Neural cell (in vitro differentiated cells): ENCODE measurements around the gene USP6NL. TPM values are rescaled to one million over a fixed set of nuclear protein-coding genes. Genes with fewer than 3 reads are reported as not detected.

Source experiments
- H2AFZ ChIP-seq: fragments of 200-600, 300-800 bp; sonication (generic), shearing (Covaris generic); 2 replicates; pipeline ENCODE4 v1.6.0; 2014; ENCODE audit warnings: low read depth, mild to moderate bottlenecking, antibody characterized with exemption, low read length, moderate library complexity
- H3F3A ChIP-seq: fragments of 200-600 bp; shearing (Covaris generic); 2 replicates; pipeline ENCODE4 v1.6.1; 2016; ENCODE audit warnings: mild to moderate bottlenecking, moderate library complexity, mixed read lengths, antibody characterized with exemption, low read length; ENCODE audit not compliant: insufficient read depth, poor library complexity, severe bottlenecking
- H3K27ac ChIP-seq: fragments of 200-600, 300-800 bp; sonication (generic), shearing (Covaris generic); 2 replicates; pipeline ENCODE4 v1.5.1; 2014; ENCODE audit warnings: mild to moderate bottlenecking, low read length, moderate library complexity
- H3K27me3 ChIP-seq: fragments of 300-800, 200-600 bp; sonication (generic), shearing (Covaris generic); 2 replicates; pipeline ENCODE4 v1.6.0; 2014; ENCODE audit warnings: mild to moderate bottlenecking, low read depth, low read length, moderate library complexity; ENCODE audit not compliant: insufficient read depth
- H3K36me3 ChIP-seq: fragments of 300-800, 200-600 bp; sonication (generic), shearing (Covaris generic); 2 replicates; pipeline ENCODE4 v1.5.1; 2014; ENCODE audit warnings: mild to moderate bottlenecking, antibody characterized with exemption, low read length, moderate library complexity; ENCODE audit not compliant: insufficient read depth
- H3K4me2 ChIP-seq: fragments of 300-800, 200-600 bp; sonication (generic), shearing (Covaris generic); 2 replicates; pipeline ENCODE4 v1.6.0; 2014; ENCODE audit warnings: mild to moderate bottlenecking, low read length
- H3K4me3 ChIP-seq: fragments of 300-800, 200-600 bp; sonication (generic), shearing (Covaris generic); 2 replicates; pipeline ENCODE4 v1.5.1; 2014; ENCODE audit warnings: mild to moderate bottlenecking, low read length, moderate library complexity
- H3K79me2 ChIP-seq: fragments of 200-600 bp; shearing (Covaris generic); replicated peaks from 2 replicates; pipeline ENCODE4 v1.6.0; 2014; ENCODE audit warnings: mild to moderate bottlenecking, low read length, moderate library complexity; ENCODE audit not compliant: insufficient read depth
- H3K9ac ChIP-seq: fragments of 300-800, 200-600 bp; sonication (generic), shearing (Covaris generic); 2 replicates; pipeline ENCODE4 v1.6.1; 2016; ENCODE audit warnings: mild to moderate bottlenecking, low read length, mixed read lengths
- H3K9me2 ChIP-seq: fragments of 200-600 bp; shearing (Covaris generic); 2 replicates; pipeline ENCODE4 v1.6.1; 2016; ENCODE audit warnings: mild to moderate bottlenecking, low read length, mixed read lengths; ENCODE audit not compliant: insufficient read depth
- H3K9me3 ChIP-seq: fragments of 200-600, 300-800 bp; sonication (generic), shearing (Covaris generic); 2 replicates; pipeline ENCODE4 v1.6.1; 2016; ENCODE audit warnings: mild to moderate bottlenecking, mixed run types, low read length, moderate library complexity, mixed read lengths
- H4K20me1 ChIP-seq: fragments of 200-600 bp; shearing (Covaris generic); 2 replicates; pipeline ENCODE4 v1.6.1; 2016; ENCODE audit warnings: mild to moderate bottlenecking, mixed run types; ENCODE audit not compliant: insufficient read depth
- EP300 ChIP-seq: fragments of 450-650 bp; conservative IDR thresholded peaks from 2 replicates; pipeline ENCODE4 v1.6.1; 2014; ENCODE audit warnings: antibody characterized with exemption, mild to moderate bottlenecking, moderate library complexity; ENCODE audit not compliant: poor library complexity, severe bottlenecking
- EZH2 ChIP-seq: fragments of 200-600, 300-800 bp; shearing (Covaris generic), sonication (generic); IDR thresholded peaks from 2 replicates; pipeline ENCODE4 v1.6.1; 2014; ENCODE audit warnings: antibody characterized with exemption, low read length, borderline replicate concordance, mild to moderate bottlenecking; ENCODE audit not compliant: insufficient read depth, poor library complexity, severe bottlenecking
- MXI1 ChIP-seq: fragments of 450-650 bp; conservative IDR thresholded peaks from 2 replicates; pipeline ENCODE4 v1.6.1; 2014; ENCODE audit warnings: antibody characterized with exemption, mild to moderate bottlenecking; ENCODE audit not compliant: poor library complexity, severe bottlenecking
- POLR2AphosphoS5 ChIP-seq: IDR thresholded peaks from 2 replicates; pipeline ENCODE4 v1.6.1; 2012
- RAD21 ChIP-seq: fragments of 450-650 bp; conservative IDR thresholded peaks from 2 replicates; pipeline ENCODE4 v1.6.1; 2014; ENCODE audit warnings: antibody characterized with exemption, mild to moderate bottlenecking, moderate library complexity
- SMC3 ChIP-seq: fragments of 450-650 bp; conservative IDR thresholded peaks from 2 replicates; pipeline ENCODE4 v1.6.1; 2014; ENCODE audit warnings: antibody characterized with exemption, mild to moderate bottlenecking, moderate library complexity; ENCODE audit not compliant: poor library complexity
- TAF1 ChIP-seq: IDR thresholded peaks from 2 replicates; pipeline ENCODE4 v1.6.1; 2012; ENCODE audit warnings: low read depth
- polyA plus RNA-seq: library from polyadenylated mRNA; depleted of rRNA; stranded (reverse); fragments of >200 nt; gene quantifications from 2 replicates; pipeline ENCODE4 v1.2.3, GENCODE V29; 2014
- TF ChIP-seq, protein P1 (sequence below): fragments of 450-650 bp; IDR thresholded peaks from 2 replicates; pipeline ENCODE4 v1.5.1; 2014; ENCODE audit warnings: antibody characterized with exemption, mild to moderate bottlenecking, moderate library complexity; ENCODE audit not compliant: poor library complexity, severe bottlenecking
- TF ChIP-seq, protein P2 (sequence below): IDR thresholded peaks from 2 replicates; pipeline ENCODE4 v1.6.1; 2012; ENCODE audit warnings: borderline replicate concordance

USP6NL gene
- polyA plus RNA-seq, 1 donor from 2014 or later: 39.9 TPM

DNA sequence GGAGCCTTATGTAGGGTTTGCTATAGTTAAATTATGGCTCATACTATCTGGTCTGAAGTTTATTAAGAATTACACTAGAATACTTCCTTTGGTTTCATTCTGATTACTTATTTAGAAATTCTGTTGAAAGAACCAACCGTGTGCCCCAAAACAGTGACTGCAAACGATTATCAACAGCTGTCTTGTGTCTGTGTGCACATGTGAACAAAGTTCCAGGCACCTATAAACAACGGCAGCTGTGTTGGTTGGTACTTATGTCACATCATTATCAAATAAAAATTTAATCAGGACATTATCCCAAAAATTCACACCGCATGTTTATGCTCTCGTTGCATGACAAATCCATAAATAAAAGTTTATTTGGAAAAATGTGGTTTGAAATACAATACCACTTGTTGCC is 80.6 kb downstream of the USP6NL start:
- Histone ChIP-seq H3K9me3 (no peaks in the 10 kb centered on the region), H3K79me2 (peaks cover 36% of the 10 kb centered on the region), H3K36me3 (no peaks in the 10 kb centered on the region), H3K9ac (no peak overlapping the region), H2AFZ (no peak overlapping the region), H4K20me1 (no peaks in the 10 kb centered on the region), H3K27ac (no peak overlapping the region), H3F3A (no peaks in the 10 kb centered on the region), H3K27me3 (no peaks in the 10 kb centered on the region), H3K4me2 (no peak overlapping the region), H3K4me3 (no peak overlapping the region), H3K9me2 (no peaks in the 10 kb centered on the region)
- no peak for TF ChIP-seq RAD21
- TF ChIP-seq POLR2AphosphoS5: no peak
- no peak for TF ChIP-seq TAF1
- TF ChIP-seq, protein P1, sequence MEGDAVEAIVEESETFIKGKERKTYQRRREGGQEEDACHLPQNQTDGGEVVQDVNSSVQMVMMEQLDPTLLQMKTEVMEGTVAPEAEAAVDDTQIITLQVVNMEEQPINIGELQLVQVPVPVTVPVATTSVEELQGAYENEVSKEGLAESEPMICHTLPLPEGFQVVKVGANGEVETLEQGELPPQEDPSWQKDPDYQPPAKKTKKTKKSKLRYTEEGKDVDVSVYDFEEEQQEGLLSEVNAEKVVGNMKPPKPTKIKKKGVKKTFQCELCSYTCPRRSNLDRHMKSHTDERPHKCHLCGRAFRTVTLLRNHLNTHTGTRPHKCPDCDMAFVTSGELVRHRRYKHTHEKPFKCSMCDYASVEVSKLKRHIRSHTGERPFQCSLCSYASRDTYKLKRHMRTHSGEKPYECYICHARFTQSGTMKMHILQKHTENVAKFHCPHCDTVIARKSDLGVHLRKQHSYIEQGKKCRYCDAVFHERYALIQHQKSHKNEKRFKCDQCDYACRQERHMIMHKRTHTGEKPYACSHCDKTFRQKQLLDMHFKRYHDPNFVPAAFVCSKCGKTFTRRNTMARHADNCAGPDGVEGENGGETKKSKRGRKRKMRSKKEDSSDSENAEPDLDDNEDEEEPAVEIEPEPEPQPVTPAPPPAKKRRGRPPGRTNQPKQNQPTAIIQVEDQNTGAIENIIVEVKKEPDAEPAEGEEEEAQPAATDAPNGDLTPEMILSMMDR: no peak
- TF ChIP-seq SMC3: no peak
- no peak for TF ChIP-seq EZH2
- no peak for TF ChIP-seq MXI1
- TF ChIP-seq, protein P2, sequence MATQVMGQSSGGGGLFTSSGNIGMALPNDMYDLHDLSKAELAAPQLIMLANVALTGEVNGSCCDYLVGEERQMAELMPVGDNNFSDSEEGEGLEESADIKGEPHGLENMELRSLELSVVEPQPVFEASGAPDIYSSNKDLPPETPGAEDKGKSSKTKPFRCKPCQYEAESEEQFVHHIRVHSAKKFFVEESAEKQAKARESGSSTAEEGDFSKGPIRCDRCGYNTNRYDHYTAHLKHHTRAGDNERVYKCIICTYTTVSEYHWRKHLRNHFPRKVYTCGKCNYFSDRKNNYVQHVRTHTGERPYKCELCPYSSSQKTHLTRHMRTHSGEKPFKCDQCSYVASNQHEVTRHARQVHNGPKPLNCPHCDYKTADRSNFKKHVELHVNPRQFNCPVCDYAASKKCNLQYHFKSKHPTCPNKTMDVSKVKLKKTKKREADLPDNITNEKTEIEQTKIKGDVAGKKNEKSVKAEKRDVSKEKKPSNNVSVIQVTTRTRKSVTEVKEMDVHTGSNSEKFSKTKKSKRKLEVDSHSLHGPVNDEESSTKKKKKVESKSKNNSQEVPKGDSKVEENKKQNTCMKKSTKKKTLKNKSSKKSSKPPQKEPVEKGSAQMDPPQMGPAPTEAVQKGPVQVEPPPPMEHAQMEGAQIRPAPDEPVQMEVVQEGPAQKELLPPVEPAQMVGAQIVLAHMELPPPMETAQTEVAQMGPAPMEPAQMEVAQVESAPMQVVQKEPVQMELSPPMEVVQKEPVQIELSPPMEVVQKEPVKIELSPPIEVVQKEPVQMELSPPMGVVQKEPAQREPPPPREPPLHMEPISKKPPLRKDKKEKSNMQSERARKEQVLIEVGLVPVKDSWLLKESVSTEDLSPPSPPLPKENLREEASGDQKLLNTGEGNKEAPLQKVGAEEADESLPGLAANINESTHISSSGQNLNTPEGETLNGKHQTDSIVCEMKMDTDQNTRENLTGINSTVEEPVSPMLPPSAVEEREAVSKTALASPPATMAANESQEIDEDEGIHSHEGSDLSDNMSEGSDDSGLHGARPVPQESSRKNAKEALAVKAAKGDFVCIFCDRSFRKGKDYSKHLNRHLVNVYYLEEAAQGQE: no peak
- no peak for TF ChIP-seq EP300

DNA sequence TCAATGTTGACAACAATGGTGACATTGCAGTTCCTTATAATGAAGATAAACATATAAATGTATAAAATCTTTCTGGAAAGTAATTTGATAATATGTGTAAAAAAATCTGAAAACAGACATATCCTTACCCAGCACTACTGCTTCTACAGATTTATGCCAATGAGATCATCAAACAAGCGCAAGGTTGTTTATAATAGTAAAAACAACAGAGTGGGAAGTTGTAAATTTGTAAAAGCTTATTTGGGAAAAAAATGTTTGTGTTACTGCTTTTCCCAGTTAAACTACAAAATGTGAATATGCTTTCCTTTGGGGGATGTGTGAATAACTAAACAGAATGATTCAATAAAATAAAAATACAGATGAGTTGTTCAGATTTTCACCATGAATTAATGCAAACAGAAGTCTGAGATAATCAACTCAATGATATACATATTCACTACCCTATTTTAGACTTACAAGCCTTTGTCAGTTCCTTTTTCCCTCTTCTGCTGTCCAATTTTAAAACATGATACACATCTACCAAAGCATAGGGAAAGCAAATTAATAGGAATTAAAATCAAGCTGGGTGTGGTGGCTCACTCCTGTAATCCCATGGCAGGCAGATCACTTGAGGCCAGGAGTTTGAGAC is 82.1 kb downstream of the USP6NL start:
- peaks cover 27% of the 10 kb centered on the region for H3K79me2 ChIP-seq
- no peaks in the 10 kb centered on the region for H3F3A ChIP-seq
- no peak overlapping the region for H2AFZ ChIP-seq
- H4K20me1 ChIP-seq: no peaks in the 10 kb centered on the region
- no peak overlapping the region for H3K4me2 ChIP-seq
- no peaks in the 10 kb centered on the region for H3K36me3 ChIP-seq
- H3K9me3 ChIP-seq: no peaks in the 10 kb centered on the region
- TF ChIP-seq MXI1: no peak
- TF ChIP-seq, protein P2: no peak
- no peak for TF ChIP-seq EZH2
- no peak for TF ChIP-seq EP300
- TF ChIP-seq SMC3: no peak
- TF ChIP-seq, protein P1: no peak
- TF ChIP-seq POLR2AphosphoS5: no peak
- no peak for TF ChIP-seq RAD21
- TF ChIP-seq TAF1: no peak
- H3K27ac ChIP-seq: no peak overlapping the region
- no peaks in the 10 kb centered on the region for H3K9me2 ChIP-seq
- H3K9ac ChIP-seq: no peak overlapping the region
- no peaks in the 10 kb centered on the region for H3K27me3 ChIP-seq
- H3K4me3 ChIP-seq: no peak overlapping the region
